Liver (tissue), 3 donors: Measurements from ENCODE around the gene TSPAN15.

Experiments used
- CTCF ChIP-seq: fragments of 150-350 bp; IDR thresholded peaks from 2 replicates; pipeline ENCODE4 v1.5.1; 2017; ENCODE audit warnings: improper control_type of control experiment, low read depth, low read length; ENCODE audit not compliant: missing input control
- HNF4G ChIP-seq: IDR thresholded peaks from 2 replicates; pipeline ENCODE4 v1.6.1; 2016; ENCODE audit warnings: antibody characterized with exemption
- RAD21 ChIP-seq, 2 donors: IDR thresholded peaks; 2 replicates each; pipeline ENCODE4 v1.6.1; 2016; ENCODE audit warnings: antibody characterized with exemption in 2 of 2, mild to moderate bottlenecking in 2 of 2
- RXRA ChIP-seq, 2 donors: IDR thresholded peaks; 2 replicates each; pipeline ENCODE4 v1.6.1; 2017 to 2018; ENCODE audit warnings: antibody characterized with exemption in 2 of 2, mild to moderate bottlenecking in 1 of 2
- SP1 ChIP-seq: IDR thresholded peaks from 2 replicates; pipeline ENCODE4 v1.6.1; 2018; ENCODE audit warnings: antibody characterized with exemption, mild to moderate bottlenecking
- TAF1 ChIP-seq: conservative IDR thresholded peaks from 2 replicates; pipeline ENCODE4 v1.6.1; 2016; ENCODE audit warnings: antibody characterized with exemption, mild to moderate bottlenecking
- YY1 ChIP-seq: IDR thresholded peaks from 2 replicates; pipeline ENCODE4 v1.6.1; 2016; ENCODE audit warnings: antibody characterized with exemption, mild to moderate bottlenecking
- TF ChIP-seq, protein P1 (sequence below): IDR thresholded peaks from 2 replicates; pipeline ENCODE4 v1.6.1; 2016; ENCODE audit warnings: antibody characterized with exemption
- TF ChIP-seq, protein P2 (sequence below): IDR thresholded peaks from 2 replicates; pipeline ENCODE4 v1.6.1; 2016; ENCODE audit warnings: antibody characterized with exemption
- donor health status: healthy.
- donor health status: healthy.

DNA sequence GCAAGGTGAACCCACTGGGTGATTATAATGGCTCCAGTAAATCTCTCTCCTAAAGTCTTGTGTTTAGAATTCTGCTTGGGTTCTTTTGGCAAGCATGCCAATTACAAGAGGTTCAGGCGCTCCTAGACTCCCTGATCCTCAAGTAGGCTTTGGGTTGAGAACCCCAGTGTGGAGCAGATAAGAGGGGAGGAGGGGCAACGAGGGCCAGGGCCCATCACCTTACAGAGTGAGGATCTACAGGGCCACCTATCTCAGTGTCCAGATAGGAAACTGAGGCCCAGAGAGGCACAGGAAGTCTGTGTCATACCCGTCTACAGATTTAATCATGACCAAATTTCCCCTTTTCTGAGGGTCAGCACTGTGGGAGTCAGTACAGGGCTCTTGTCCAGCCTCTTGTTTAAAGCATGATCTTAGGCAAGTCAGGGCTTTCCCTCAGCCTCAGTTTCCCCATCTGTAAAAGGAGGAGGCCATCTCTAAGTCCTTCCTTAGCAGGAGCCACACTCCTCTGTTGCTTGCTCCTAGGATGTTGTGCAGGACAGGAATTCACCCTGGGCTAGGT is 39.0 kb upstream of the TSPAN15 start:
- TF ChIP-seq SP1 (no peak), CTCF (no peak), HNF4G (no peak), RXRA (IDR thresholded peaks at IDR 0.05) (no peak), TAF1 (no peak), YY1 (no peak), RAD21 (IDR thresholded peaks at IDR 0.05) (no peak)
- TF ChIP-seq, protein P1, sequence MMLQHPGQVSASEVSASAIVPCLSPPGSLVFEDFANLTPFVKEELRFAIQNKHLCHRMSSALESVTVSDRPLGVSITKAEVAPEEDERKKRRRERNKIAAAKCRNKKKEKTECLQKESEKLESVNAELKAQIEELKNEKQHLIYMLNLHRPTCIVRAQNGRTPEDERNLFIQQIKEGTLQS, result no peak
- TF ChIP-seq, protein P2, sequence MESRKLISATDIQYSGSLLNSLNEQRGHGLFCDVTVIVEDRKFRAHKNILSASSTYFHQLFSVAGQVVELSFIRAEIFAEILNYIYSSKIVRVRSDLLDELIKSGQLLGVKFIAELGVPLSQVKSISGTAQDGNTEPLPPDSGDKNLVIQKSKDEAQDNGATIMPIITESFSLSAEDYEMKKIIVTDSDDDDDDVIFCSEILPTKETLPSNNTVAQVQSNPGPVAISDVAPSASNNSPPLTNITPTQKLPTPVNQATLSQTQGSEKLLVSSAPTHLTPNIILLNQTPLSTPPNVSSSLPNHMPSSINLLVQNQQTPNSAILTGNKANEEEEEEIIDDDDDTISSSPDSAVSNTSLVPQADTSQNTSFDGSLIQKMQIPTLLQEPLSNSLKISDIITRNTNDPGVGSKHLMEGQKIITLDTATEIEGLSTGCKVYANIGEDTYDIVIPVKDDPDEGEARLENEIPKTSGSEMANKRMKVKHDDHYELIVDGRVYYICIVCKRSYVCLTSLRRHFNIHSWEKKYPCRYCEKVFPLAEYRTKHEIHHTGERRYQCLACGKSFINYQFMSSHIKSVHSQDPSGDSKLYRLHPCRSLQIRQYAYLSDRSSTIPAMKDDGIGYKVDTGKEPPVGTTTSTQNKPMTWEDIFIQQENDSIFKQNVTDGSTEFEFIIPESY, result no peak
